Measurements from ENCODE around the gene ACAA1. TPM values are rescaled to one million over a fixed set of nuclear protein-coding genes. Genes with fewer than 3 reads are reported as not detected.

ACAA1 gene
- total RNA-seq, 1 donor, result 43.1 TPM

DNA sequence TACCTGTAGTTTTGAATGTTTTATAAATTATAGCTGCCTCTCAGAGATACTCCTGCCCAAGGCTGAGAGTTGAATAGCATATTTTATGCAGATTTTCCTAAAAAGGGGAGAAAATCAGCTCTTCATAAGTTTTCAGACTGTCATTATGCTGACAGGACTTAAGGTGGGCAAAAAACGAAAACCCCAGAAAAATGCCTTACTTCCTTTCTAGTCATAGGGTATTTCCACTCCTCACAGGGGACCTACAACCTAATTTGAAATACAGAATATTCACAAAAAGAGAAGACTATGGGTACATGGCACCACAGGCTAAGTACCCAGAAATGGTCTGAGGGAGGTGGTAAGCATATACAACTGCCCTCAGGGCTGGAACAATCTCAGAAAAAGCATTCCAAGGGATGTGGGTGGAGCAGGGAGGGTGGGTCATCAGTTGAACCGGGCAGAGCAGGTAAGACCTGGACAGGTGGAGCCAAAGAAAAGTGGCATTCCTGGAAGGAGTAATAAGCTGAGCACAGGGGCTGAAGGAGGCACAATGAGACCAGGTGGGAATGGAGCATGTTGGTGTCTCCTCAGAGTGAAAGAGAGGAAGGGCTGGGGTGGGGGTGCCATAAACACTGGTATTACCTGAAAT is 17.8 kb upstream of the ACAA1 start:
- no peak for DNase-seq (ENCODE audit: low read depth in 2 of 3, low spot score in 2 of 3)

DNA sequence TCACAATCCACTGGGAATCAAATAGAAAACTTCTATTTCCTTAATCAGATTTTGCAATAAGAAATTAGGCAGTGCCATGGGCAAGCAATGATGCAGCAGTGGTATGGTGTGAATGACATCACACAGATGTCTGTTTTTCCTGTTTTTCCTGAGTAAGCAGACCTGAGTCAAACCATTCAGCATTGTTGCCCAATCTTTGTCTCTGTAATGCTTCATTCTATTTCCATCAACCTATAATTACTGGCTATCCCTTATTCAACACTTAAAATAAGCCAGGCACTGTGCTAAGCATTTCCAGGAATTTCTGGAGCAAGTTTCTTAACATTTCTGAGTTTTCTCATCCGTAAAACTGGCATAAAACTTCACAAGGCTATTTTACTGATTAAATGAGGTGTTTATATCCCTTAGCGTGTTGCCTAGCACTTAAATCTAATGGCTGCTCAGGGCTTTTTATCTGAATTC is 17.1 kb upstream of the ACAA1 start:
- DNase-seq (ENCODE audit: low read depth in 2 of 3, low spot score in 2 of 3), result no peak

DNA sequence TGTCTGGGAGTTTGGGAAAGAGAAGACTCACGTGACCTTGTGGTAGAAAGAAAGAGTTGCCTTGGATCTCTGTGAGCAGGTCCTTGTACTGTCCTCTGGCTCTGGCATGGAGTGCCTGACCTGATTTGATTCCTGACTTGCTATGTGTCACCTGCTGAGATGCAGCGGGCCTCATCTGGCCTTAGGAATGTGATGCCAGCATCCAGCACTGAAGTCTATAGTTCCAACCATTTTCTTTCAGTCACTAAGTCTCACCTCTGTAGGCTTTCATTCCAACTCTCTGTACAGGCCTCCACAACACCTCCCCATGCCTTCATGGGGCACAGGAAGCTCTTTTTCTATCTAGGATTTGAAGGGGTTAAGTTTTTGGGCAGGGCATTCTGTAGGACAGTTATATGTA is 16.3 kb upstream of the ACAA1 start:
- no peak for DNase-seq (ENCODE audit: low read depth in 2 of 3, low spot score in 2 of 3)

DNA sequence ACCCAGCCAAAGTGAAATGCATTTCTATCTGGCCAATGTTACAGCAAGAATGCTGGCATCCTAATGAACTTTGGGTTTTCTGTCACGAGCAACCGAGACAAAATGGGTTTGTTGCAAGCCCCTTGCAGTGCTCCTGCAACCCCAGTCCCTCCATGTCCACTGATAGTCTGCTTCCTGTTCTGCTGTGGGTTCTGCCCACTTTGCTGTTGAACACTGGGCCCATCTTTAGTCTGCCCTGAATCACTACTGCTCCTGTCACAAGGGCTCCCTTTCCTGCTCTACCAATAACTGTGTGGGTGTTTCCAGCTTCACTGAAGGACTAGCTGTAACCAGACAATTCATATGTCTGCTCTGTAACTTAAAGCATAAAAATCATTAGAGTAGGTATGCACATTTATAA is 15.7 kb upstream of the ACAA1 start:
- DNase-seq (ENCODE audit: low read depth in 2 of 3, low spot score in 2 of 3), result no peak

DNA sequence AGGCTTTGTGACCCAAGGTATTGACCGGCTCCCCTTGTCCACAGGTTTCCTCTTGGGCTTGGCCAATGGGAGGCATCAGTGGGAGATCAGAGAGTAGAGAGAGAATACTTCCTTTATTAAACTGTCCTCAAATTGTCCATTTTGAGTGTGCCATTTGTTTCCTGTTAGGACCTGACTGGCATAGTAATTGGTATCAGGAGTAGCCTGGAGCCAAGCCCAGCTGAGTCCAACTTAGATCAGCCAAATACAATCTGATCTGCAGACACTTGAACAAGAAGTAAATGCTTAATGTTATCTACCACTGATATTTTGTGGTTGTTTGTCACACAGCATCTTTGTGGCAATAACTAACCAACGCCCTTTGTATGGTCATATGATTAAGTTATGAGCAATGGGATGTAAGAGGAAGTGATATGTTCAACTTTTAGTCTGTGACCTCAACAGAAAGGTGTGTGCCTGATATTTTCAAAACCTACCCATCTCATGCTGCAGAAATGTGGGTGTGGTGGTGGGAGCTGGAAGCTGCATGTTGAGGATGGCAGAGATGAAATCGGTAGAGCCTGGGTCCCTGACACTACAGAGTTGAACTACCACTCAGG is 14.8 kb upstream of the ACAA1 start:
- peak in 1 of 3 donors; percentile 15 for DNase-seq (ENCODE audit: low read depth in 2 of 3, low spot score in 2 of 3)

DNA sequence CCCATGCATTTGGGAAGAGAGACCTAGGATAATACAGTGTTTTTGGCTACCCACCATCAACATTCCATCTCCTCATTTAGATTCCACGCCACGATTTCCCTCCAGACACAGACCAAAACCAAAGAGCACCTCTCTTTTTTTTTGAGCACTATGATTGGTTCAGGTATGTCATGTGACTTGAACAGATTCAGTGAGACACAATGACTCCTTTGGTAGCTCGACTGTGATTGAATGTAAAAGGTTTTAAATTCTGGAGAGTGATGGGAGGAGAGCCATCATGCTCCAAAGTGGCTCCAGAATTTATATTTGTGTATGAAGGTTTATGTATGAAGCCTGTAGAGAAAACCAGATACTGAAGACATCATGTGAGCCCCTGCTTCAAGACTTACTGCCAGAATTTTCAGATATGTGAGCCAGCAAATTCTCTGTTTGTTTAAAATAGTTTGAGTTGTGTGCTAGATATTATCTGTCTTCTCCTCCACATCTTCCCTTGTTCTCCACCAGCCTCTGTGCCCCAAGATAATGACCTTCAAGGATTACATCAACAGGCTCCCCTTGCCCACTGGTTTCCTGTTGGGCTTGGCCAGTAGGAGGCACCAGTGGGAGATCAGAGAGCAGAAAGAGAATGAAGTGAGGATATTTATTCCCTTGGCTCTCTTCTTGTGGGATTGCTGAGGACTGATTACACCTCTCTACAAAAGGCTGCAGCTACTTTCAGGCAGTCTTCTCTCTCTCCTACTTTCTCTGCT is 14.0 kb upstream of the ACAA1 start:
- DNase-seq (ENCODE audit: low read depth in 2 of 3, low spot score in 2 of 3), result no peak

DNA sequence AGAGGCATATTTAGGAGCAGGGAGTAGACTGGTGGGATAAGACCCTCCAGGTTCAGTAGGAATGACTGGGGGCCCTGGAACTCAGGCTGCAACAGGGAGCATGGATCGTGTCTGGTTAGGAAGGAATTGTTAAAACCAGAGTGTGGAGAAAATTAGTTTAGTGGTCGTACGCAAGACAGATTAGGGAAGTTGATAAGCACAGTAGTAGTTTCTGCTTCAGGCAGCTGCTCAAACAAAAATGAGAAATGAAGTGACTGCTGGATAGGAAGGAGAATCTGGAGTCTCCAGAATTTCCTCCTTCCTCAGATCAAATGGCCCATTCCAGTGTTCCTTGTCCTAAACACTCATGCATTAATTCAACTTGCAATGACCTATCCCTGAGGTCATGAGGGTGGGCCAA is 12.8 kb upstream of the ACAA1 start:
- DNase-seq (ENCODE audit: low read depth in 2 of 3, low spot score in 2 of 3), result peak in 2 of 3 donors; percentile 61 to 70

DNA sequence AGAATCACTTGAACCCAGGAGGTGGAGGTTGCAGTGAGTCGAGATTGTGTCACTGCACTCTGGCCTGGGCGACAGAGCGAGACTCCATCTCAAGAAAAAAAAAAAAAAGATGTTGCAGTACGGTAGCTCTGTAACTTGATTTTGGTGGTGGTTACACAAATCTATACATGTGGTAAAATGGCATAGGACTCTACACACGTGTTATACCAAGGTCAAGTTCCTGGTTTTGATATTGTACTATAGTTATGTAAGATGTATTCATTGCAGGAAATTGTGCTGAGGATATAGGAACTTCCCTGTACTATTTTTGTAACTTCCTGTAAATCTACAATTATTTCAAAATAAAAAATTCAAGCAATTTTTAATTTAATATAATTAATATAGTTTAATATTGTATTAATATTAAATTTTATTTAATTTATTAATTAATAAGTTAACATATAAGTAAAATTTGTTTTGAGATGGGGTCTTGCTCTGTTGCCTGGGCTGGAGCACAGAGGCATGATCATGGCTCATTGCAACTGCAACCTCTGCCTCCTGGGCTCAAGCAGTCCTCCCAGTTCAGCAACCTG is 11.5 kb upstream of the ACAA1 start:
- no peak for DNase-seq (ENCODE audit: low read depth in 2 of 3, low spot score in 2 of 3)

DNA sequence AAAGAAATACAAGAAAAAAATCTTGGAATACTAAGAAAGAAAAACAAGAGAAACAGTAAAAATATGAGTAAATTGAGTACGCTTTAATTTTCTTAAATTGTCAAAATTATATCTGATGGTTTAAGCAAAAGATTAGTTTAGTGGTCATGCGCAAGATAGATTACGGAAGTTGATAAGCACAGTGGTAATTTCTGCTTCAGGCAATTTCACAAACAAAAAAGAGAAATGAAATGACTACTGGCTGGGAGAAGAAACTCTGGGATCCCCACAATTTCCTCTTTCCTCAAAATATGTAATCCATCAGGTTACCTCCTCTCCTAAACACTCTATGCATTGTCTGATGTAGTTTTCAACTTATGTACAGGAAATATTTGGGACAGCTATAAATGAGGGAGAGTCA is 10.5 kb upstream of the ACAA1 start:
- peak in 1 of 3 donors; percentile 67 for DNase-seq (ENCODE audit: low read depth in 2 of 3, low spot score in 2 of 3)

DNA sequence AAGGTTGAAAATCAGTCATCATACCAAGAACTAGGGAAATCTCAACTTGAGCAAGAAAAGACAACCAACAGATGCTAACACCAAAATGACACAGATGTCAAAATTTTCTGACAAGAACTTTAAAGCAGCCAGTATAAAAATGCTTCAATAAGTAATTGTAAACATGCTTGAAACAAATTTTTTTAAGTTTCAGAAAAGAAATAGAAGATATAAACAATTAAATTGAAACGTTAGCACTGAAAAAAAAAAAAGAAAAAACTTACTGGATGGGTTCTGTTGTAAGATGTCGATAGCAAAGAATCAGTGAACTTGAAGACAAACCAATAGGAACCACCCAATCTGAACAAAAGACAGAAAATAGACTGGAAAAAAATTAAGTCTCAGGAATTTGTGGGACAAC is 9.6 kb upstream of the ACAA1 start:
- DNase-seq (ENCODE audit: low read depth in 2 of 3, low spot score in 2 of 3), result no peak

DNA sequence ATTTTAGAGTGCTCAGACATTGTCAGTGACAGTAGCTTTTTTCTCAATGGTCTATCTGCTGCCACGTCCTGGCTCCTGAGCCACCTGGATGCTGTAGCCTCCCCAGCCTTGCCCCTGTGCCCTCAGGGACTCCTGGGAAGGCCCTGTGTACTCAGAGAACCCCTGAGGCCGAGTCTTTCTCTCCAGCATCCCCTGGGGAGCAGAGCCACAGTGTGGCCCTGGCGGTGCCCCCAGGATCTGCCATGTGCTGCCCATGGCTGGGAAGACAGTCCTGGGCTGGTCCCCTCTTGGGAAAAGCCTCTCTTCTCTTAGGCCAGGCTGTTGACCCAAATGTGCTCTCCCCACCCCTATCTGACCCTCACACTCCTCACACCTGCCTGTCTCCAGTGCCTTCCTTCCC is 6.6 kb upstream of the ACAA1 start:
- no peak for DNase-seq (ENCODE audit: low read depth in 2 of 3, low spot score in 2 of 3)

DNA sequence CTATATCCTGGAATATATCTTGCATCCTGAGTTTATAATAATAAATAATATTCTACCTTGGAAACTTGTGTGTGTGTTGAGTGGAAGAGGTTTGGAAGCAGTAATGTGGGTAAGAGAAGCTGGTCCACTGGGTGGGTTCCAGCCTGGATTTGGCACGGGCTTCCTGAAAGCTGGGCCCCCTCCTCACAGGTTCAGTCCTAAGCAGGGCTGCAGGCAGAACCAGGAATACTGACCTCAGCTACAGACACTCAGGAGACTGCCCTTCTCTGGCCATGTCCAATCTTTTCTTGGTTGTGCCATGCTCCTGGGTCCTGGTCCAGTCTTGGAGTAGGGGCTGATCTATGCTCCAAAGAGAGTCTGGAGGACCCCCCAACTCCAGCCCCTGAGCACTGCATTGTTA is 6.0 kb upstream of the ACAA1 start:
- DNase-seq (ENCODE audit: low read depth in 2 of 3, low spot score in 2 of 3), result no peak

DNA sequence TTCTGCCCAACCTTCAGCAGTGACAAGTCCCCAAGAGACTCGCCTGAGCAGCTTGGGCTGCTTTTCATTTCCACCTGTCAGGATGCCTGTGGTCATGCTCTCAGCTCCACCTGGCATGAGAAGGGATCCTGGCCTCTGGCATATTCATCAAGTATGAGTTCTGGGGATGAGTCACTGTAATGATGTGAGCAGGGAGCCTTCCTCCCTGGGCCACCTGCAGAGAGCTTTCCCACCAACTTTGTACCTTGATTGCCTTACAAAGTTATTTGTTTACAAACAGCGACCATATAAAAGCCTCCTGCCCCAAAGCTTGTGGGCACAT is 5.0 kb upstream of the ACAA1 start:
- DNase-seq (ENCODE audit: low read depth in 2 of 3, low spot score in 2 of 3), result no peak

DNA sequence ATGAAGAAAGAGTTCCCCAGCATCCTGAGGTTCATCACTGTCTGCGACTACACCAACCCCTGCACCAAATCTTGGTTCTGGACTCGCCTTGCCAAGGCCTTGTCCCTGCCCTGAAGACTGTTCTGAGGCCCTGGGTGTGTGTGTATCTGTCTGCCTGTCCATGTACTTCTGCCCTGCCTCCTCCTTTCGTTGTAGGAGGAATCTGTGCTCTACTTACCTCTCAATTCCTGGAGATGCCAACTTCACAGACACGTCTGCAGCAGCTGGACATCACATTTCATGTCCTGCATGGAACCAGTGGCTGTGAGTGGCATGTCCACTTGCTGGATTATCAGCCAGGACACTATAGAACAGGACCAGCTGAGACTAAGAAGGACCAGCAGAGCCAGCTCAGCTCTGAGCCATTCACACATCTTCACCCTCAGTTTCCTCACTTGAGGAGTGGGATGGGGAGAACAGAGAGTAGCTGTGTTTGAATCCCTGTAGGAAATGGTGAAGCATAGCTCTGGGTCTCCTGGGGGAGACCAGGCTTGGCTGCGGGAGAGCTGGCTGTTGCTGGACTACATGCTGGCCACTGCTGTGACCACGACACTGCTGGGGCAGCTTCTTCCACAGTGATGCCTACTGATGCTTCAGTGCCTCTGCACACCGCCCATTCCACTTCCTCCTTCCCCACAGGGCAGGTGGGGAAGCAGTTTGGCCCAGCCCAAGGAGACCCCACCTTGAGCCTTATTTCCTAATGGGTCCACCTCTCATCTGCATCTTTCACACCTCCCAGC is 4.4 kb upstream of the ACAA1 start:
- no peak for DNase-seq (ENCODE audit: low read depth in 2 of 3, low spot score in 2 of 3)

DNA sequence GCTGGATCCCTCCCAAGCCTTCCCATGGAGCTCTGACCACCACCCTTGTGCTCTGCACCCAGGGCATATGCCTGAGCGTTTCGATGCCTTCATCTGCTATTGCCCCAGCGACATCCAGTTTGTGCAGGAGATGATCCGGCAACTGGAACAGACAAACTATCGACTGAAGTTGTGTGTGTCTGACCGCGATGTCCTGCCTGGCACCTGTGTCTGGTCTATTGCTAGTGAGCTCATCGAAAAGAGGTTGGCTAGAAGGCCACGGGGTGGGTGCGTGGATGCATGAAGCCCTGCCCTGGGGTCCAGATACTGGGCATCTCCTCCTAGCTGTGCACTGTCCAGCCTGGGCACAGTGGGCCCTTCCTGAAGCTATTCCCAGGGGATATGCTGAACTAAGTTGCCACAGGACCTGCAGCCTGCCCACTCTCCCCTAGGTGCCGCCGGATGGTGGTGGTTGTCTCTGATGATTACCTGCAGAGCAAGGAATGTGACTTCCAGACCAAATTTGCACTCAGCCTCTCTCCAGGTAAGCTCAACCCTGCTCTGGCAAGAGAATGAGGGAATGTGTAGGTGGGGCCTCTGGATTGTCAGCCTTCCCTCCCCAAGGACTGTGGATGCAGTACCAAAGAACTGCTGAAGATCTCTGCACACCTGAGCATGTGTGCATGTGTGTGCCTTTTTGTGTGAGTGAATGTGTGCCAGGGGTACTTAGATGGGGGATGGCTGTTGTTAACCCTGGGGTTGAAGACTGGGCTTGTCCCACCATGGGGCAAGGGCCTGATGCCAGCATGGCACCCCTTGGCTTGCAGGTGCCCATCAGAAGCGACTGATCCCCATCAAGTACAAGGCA is 3.6 kb upstream of the ACAA1 start:
- DNase-seq (ENCODE audit: low read depth in 2 of 3, low spot score in 2 of 3), result no peak

DNA sequence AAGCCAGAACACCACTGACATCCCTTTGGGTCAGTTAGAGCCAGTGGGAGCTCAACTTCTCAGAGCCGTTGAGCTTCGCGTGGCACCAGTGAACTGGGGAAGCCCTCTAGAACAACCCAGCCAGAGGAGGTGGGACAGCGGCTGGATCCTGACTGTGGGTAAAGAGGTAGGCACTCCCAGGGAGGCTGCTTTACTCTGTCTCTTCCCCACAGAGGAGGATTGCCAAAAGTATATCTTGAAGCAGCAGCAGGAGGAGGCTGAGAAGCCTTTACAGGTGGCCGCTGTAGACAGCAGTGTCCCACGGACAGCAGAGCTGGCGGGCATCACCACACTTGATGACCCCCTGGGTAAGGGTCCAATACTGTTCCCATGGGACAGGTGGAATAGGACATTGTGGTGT is 2.7 kb upstream of the ACAA1 start:
- DNase-seq (ENCODE audit: low read depth in 2 of 3, low spot score in 2 of 3), result no peak

DNA sequence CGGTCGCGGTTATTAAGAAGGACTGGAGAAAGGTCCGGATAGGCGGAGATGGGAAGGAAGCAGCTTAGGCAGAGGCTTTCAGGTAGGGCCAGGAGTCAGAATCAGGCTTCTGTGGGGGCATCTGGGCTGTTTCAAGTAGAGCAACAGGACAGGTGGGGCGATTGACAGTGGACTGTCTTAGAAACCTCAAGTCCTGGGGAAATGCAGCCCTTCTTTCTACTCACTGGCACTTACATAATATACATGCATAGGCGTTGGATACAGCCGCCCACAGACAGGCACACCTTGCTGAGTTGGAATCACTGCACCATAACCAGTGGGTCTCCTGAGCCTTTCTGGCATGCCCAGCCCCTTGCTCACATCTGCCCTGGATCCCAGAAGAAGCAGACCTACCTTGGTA is 2.3 kb upstream of the ACAA1 start:
- DNase-seq (ENCODE audit: low read depth in 2 of 3, low spot score in 2 of 3), result no peak

DNA sequence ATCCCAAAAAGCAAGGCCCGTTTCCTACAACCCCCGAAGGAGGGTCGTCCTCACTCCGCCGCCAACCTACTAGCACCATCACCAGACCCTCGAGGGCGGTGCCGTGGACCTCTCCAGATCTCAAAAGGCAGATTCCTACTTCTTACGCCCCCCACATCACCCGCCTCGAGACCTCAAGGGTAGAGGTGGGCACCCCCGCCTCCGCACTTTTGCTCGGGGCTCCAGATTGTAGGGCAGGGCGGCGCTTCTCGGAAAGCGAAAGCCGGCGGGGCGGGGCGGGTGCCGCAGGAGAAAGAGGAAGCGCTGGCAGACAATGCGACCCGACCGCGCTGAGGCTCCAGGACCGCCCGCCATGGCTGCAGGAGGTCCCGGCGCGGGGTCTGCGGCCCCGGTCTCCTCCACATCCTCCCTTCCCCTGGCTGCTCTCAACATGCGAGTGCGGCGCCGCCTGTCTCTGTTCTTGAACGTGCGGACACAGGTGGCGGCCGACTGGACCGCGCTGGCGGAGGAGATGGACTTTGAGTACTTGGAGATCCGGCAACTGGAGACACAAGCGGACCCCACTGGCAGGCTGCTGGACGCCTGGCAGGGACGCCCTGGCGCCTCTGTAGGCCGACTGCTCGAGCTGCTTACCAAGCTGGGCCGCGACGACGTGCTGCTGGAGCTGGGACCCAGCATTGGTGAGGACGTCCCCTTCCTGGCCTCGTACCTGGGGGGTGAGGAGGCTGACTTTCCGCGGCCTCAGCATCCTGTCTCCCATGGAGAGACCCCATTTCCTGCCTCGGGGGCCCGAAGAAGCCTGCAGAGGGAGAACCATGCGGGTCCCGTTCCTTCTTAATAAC is 1.6 kb upstream of the ACAA1 start, which contains the start of gene MYD88:
MYD88 (plus strand) TSS at position 313 of the 842 bp plus-strand sequence; CDS start at position 353, 40 bp downstream.
- DNase-seq (ENCODE audit: low read depth in 2 of 3, low spot score in 2 of 3), result peak; percentile 49 to 92 (median 84)
